HG03442 (cell line): Measurements from ENCODE around the gene CALD1.
A peak's percentile ranks its signal among the peaks of the same experiment; 100 is the strongest.

ENCODE experiments used
- ATAC-seq: cut with Tn5 transposase; IDR thresholded peaks from one replicate; pipeline ENCODE4 v1.9.1; 2021; ENCODE audit warnings: mild to moderate bottlenecking, moderate library complexity; ENCODE audit not compliant: unreplicated experiment

The CALD1 gene

DNA sequence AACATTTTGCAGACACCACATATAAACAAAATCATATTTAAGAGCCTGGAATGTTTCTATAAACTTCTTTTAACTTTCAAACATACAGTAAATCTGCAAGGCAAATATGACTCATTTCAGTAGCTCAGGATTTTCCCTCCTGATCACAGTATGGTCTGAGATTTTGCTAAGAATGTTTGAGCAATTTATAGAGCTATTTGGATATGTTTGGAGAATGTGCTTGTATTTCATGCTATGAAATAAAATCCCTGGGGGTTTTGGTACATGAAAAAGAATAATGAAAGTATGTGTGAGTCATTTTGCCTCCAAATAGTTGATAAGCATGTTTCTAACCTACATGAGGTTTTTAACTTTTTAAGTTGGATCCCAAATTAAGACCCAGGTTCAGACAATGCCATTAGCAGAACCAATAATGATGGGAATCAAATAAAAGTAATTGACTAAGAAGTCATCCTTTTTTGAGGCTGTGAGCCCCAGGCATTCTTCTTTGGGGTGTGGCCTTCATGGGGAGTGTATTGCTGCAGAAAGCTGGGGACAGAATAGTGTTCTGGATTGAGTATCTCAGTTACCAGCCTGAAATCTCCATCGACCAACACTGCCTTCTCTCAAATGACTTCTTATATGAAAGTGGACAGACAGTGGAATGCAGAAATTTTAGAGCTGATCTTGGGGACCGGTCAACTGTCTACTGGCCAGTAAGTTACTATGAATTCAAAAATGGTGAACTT, 140.8 kb downstream of the CALD1 start:
- ATAC-seq, result peak; percentile 58

- no peak for ATAC-seq
Observed at GRCh38 chr7:134922720-134923704, 143.6 kb downstream of the CALD1 start.

- ATAC-seq, result no peak
Observed at GRCh38 chr7:134925766-134926165, 146.3 kb downstream of the CALD1 start.

GRCh38 chr7:134926396-134926795, 147.0 kb downstream of the CALD1 start:
- ATAC-seq, result no peak

GRCh38 chr7:134927076-134927475, 147.6 kb downstream of the CALD1 start:
- ATAC-seq, result no peak

DNA sequence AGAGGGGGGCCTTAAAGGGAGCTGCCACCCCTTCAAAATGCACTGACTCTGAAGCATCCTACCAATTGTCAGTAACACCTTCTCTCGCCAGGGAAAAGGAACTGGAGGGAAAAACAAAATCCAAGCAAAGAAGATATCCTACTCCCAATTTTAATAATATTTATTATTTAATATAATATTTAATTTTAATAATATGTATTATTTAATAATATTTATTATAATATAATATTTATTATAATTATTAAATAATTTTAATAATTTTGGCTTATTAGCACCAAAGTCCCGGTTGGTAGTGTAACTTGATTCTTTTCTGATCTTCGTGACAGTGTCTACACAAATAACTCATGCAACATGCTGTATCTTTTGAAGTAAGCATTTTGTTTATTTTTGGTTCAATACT, 148.3 kb downstream of the CALD1 start:
- ATAC-seq, result no peak

DNA sequence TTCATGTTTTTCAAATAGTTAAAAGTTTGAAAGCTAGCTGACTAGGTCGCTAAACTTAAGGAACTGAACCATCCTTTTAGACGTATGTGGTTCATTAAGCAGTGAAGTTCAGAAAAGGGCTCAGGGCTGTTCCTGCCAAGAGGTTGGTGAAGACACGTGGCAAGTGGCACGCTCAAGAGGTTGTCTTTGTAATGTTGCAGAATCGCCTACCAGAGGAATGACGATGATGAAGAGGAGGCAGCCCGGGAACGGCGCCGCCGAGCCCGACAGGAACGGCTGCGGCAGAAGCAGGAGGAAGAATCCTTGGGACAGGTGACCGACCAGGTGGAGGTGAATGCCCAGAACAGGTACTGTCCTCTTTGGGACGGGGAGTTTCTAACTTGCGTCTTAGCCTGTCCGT, 149.1 kb downstream of the CALD1 start:
- ATAC-seq, result no peak

- no peak for ATAC-seq
Observed at GRCh38 chr7:134931487-134931886, 152.1 kb downstream of the CALD1 start.

DNA sequence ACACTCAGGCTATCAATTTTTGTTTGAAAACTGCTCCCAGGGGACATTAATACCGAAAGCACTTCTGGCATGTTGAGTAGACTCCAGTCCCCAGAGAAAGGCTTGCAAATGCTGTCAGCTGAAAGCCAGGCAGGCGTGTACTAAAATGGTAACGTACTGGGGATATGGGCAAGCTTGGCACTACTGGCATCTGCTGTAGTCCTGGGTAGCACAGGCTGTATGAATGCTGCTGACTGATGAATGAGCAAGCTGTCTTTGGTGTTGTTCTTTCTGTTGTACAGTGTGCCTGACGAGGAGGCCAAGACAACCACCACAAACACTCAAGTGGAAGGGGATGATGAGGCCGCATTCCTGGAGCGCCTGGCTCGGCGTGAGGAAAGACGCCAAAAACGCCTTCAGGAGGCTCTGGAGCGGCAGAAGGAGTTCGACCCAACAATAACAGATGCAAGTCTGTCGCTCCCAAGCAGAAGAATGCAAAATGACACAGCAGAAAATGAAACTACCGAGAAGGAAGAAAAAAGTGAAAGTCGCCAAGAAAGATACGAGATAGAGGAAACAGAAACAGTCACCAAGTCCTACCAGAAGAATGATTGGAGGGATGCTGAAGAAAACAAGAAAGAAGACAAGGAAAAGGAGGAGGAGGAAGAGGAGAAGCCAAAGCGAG, 153.4 kb downstream of the CALD1 start:
- ATAC-seq, result peak; percentile 71

DNA sequence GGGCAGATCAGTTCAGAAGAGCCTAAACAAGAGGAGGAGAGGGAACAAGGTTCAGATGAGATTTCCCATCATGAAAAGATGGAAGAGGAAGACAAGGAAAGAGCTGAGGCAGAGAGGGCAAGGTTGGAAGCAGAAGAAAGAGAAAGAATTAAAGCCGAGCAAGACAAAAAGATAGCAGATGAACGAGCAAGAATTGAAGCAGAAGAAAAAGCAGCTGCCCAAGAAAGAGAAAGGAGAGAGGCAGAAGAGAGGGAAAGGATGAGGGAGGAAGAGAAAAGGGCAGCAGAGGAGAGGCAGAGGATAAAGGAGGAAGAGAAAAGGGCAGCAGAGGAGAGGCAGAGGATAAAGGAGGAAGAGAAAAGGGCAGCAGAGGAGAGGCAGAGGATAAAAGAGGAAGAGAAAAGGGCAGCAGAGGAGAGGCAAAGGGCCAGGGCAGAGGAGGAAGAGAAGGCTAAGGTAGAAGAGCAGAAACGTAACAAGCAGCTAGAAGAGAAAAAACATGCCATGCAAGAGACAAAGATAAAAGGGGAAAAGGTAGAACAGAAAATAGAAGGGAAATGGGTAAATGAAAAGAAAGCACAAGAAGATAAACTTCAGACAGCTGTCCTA, 154.1 kb downstream of the CALD1 start:
- no peak for ATAC-seq

DNA sequence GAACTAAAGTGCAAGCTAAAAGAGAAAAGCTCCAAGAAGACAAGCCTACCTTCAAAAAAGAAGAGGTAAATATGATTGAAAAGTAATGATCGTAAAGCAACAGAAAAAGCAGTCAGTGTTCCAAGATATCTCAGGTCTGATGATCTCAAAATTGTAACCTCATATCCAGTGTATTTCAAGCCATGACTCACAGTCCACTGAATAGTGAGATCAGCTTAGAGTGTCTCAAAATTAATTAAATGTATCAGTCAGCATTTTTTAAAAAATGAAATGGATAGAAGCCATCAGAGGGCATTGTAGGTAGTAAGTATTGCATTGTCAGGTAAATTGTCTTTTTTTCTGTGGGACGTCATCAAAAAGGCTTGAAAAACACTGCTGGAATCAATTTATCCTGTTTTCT, 156.3 kb downstream of the CALD1 start:
- no peak for ATAC-seq

GRCh38 chr7:134936893-134937510, 157.6 kb downstream of the CALD1 start:
- ATAC-seq, result no peak

- no peak for ATAC-seq
Observed at GRCh38 chr7:134938141-134938540, 158.7 kb downstream of the CALD1 start.

GRCh38 chr7:134939136-134939535, 159.7 kb downstream of the CALD1 start:
- no peak for ATAC-seq

GRCh38 chr7:134940729-134941128, 161.3 kb downstream of the CALD1 start:
- no peak for ATAC-seq

DNA sequence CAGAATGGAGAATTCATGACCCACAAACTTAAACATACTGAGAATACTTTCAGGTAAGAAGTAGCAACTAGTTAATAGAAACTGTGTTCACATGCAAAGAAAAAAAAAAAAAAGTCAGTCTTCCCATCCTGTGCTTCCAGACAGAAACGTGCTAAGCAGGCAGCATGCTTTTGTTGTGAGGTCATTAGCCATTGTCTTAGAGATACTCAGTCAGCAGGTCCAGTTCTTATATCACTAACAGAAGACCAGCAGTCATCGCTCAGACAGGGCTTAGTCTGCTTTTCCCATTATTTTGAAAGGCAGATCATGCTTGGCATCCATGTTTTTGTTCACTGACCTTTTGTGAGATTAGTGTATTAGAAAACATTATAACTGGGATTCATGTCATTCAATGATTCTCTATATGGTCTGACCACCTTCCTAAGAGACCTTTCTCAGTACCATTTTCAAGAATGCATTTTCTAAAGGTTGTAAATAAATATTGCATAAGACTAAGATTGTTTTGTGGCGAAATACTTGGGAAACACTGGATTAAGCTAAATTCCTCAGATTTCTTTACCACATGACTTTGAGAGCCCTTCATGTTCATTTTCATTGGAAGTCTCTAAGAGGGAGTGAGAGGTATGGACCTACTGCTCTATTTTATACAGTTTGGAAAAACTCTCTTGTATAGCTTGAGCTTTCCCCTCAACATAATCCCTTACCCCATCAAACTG, 161.9 kb downstream of the CALD1 start:
- ATAC-seq, result no peak

DNA sequence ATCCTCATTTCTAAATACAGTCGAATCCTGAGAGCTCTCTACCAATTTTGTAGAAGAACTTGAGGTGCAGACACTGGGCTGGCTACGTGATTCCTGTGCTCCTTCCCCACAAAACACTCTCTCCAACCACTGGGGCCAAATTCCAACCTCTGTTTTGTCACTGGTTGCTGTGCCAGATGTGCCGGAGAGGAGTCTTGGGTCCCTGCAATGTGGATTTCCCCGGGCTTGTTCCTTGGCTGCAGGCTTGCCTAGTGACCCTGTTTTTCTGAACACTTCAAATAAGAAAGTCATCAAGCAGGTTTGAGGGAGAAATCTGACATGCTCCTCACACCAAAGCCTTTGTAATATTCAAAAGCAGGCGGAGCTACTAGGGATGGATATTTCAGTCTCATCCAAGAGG, 162.5 kb downstream of the CALD1 start:
- no peak for ATAC-seq

GRCh38 chr7:134942690-134943466, 163.4 kb downstream of the CALD1 start:
- ATAC-seq, result no peak

DNA sequence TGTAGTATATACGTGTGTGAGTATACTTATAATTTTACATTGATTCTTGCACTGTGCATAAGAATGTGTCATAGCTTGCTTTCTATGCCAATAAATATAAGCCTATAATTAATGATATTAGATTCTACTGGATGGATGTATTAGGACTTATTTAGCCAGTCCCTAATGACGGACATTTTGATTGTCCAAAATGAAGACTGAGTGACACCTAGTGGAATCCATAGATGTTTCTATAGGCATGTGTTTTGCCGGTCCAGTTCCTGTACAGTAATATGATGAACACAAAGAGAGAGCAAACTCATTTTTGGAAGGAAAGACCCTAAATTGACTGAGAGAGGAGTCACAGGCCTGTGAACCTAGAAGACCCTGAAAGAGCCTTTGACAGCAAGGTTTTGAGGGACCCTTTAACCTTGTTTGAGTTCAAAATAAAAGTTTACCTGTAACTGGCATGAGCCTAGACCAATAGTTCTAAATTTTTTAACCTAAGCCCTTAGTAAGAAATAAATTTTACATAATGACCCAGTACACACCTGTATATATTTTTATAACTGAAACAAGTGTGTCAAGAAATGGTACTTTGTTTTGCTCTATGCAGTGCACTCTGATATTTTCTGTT, 164.5 kb downstream of the CALD1 start:
- peak; percentile 80 for ATAC-seq
